Adrenal gland (tissue), 5 donors: ENCODE measurements around the gene PRAMEF4.
"Not testable (repeated sequence)": the region's sequence is repeated elsewhere in the genome, so short reads cannot be mapped to it uniquely, and the experiment has no call there.

Experiments used
- CTCF ChIP-seq, 6 experiments: fragments of 450-650 bp in 4 of 6; fragments of 200-600 bp in 2 of 6; sonication (generic) in 1 of 6; IDR thresholded peaks; 1 replicate in 5 of 6; 2 replicates in 1 of 6; pipeline versions ENCODE4 v1.5.1 to v1.8.0; 2016 to 2021; ENCODE audit warnings: antibody characterized with exemption in 6 of 6, mild to moderate bottlenecking in 2 of 6, moderate library complexity in 1 of 6
- POLR2A ChIP-seq, 2 donors: fragments of 450-650 bp; IDR thresholded peaks; one replicate each; pipeline ENCODE4 v1.6.1; 2017; ENCODE audit warnings: antibody characterized with exemption in 2 of 2, mild to moderate bottlenecking in 2 of 2, moderate library complexity in 1 of 2
- donor health status: DM: no; HTN: no; CAD: no.

GRCh38 chr1:12863131-12863880 lies 22.7 kb downstream of the PRAMEF4 start:
- TF ChIP-seq POLR2A, CTCF (IDR thresholded peaks at IDR 0.05): not testable (repeated sequence)
